LNCaP clone FGC (cell line): ENCODE results near the gene CD40.

Source experiments
- DNase-seq: peaks from one replicate; pipeline ENCODE4 v3.0.0-alpha.2; 2011; ENCODE audit warnings: low read depth
- H3K4me3 ChIP-seq: 2 replicates; pipeline ENCODE4 v1.5.1; 2011; ENCODE audit warnings: mild to moderate bottlenecking, low read depth, low read length, control low read depth
- TF ChIP-seq, protein P1 (sequence below): IDR thresholded peaks from 2 replicates; pipeline ENCODE4 v1.5.1; 2012; ENCODE audit warnings: mild to moderate bottlenecking; ENCODE audit not compliant: control insufficient read depth, insufficient read depth; ENCODE audit errors: extremely low read depth

Gene CD40

GRCh38 chr20:46107061-46107460 is 11.1 kb upstream of the CD40 start:
- TF ChIP-seq, protein P1, sequence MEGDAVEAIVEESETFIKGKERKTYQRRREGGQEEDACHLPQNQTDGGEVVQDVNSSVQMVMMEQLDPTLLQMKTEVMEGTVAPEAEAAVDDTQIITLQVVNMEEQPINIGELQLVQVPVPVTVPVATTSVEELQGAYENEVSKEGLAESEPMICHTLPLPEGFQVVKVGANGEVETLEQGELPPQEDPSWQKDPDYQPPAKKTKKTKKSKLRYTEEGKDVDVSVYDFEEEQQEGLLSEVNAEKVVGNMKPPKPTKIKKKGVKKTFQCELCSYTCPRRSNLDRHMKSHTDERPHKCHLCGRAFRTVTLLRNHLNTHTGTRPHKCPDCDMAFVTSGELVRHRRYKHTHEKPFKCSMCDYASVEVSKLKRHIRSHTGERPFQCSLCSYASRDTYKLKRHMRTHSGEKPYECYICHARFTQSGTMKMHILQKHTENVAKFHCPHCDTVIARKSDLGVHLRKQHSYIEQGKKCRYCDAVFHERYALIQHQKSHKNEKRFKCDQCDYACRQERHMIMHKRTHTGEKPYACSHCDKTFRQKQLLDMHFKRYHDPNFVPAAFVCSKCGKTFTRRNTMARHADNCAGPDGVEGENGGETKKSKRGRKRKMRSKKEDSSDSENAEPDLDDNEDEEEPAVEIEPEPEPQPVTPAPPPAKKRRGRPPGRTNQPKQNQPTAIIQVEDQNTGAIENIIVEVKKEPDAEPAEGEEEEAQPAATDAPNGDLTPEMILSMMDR: no peak
- no peak overlapping the region for H3K4me3 ChIP-seq
- DNase-seq: no peak

DNA sequence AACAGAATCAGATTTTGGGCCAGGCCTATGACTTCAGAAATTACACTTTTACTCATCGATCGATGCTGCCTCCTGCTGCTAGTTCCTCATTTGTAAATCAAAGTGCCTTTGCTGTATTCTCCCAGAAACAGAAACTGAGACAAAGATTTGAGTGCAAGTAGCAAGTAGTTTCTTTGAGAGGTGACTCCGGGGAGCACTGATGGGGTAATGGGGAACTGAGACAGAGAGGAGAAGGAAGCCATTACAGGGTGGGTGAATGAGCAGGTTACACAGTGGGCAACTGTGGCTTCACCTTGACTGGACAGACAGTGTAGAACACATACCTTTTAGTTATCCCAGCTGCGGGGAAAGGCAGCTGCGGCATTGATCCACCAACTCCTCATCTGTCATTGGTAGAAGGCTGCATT is 9.7 kb upstream of the CD40 start:
- TF ChIP-seq, protein P1: no peak
- DNase-seq: no peak
- H3K4me3 ChIP-seq: no peak overlapping the region

DNA sequence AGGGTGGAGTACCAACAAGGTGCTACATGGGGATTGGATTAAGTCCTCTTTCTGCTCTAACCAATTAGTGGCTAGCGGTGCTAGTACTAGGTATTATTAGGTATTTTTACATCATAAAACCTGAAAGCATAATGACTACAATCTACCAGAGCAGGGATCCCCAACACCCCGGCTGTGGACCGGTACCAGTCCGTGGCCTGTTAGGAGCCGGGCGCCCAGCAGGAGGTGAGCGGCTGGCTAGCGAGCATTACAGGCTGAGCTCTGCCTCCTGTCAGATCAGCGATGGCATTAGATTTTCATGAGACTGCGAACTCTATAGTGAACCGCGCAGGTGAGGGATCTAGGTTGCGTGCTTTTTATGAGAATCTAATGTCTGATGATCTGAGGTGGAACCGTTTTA is 9.1 kb upstream of the CD40 start:
- TF ChIP-seq, protein P1: no peak
- no peak overlapping the region for H3K4me3 ChIP-seq
- no peak for DNase-seq

GRCh38 chr20:46111028-46111835 is 6.9 kb upstream of the CD40 start:
- no peak for DNase-seq
- no peak overlapping the region for H3K4me3 ChIP-seq
- TF ChIP-seq, protein P1: no peak

- TF ChIP-seq, protein P1: no peak
- DNase-seq: no peak
- no peak overlapping the region for H3K4me3 ChIP-seq
Observed at GRCh38 chr20:46111836-46112212, 6.3 kb upstream of the CD40 start.

DNA sequence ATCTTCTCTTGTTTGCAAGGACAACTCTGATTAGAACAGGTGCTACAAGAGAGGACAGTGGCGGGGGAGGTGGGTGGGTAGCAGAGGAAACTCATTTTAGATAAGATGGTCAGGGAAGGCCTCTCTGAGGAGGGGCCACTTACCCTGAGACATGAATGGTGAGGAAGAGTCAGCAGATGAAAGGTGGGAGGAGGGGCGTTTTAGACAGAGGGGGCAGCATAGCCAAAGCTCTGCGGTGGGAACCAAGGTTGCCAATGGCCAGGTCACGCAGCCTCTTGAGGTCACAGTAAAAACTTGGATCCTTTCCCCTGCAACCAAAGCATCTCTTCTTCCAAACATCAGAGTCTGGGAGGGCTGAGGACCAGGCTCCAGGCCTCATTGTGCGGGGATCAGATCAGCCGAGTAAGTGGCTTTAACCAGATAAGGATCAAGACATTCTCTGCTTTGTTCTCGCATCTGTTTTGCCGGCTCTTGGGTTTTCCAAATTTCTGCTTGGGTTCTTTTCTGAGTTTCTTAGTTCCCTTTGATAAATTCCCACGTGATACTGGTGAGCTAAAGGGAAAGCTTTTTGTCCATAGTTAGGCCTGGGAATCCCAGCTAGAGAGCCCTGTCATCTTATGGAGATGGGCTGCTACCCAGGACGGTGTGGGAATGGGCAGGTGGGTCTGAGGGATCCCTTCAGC is 5.5 kb upstream of the CD40 start:
- TF ChIP-seq, protein P1: no peak
- no peak for DNase-seq
- H3K4me3 ChIP-seq: no peak overlapping the region
